K562 (cell line): ENCODE measurements around the gene CCKAR. TPM values are rescaled to one million over a fixed set of nuclear protein-coding genes. Genes with fewer than 3 reads are reported as not detected.

Experiments used
- ATAC-seq: fragments of 200-7000 bp; cut with Tn5 transposase; 3 replicates; pipeline ENCODE4 v1.9.1; 2020; ENCODE audit warnings: moderate library complexity
- BruUV-seq: library from RNA; stranded (reverse); fragments of 400-500 nt; replicated peaks from 2 replicates; lab custom pipeline; 2021; lab: Mats Ljungman, UMichigan
- CTCF ChIA-PET: fragments of 300-600 bp; formaldehyde crosslinking; extraction: SDS; loops from one replicate; lab custom pipeline; 2021; ENCODE audit warnings: low intra/inter-chr PET ratio; lab: Yijun Ruan, JAX
- POLR2A ChIA-PET: fragments of 300-600, 350-650 bp; sonication (Branson Sonifier 250); formaldehyde crosslinking; extraction: SDS; loops from one replicate; lab custom pipeline; 2021; ENCODE audit warnings: antibody characterized with exemption, inconsistent platforms; lab: Yijun Ruan, JAX
- DNase-seq, 4 experiments: peaks; one replicate each; pipeline versions ENCODE4 v3.0.0 to v3.0.0-alpha.2; 2011 to 2018; ENCODE audit warnings: low spot score in 3 of 4, mixed read lengths in 3 of 4; ENCODE audit errors: extremely low read depth in 1 of 4
- FAIRE-seq: peaks from 2 replicates; lab custom pipeline; 2011; peaks lifted over from hg19 to GRCh38; lab: Jason Lieb, UNC
- H2AFZ ChIP-seq: 2 replicates; pipeline ENCODE4 v1.6.0; 2011; ENCODE audit warnings: low read depth, low read length, control low read depth, inconsistent platforms
- H3K27ac ChIP-seq: fragments of 200-600 bp; 3 replicates; pipeline ENCODE4 v1.8.0; 2011; ENCODE audit warnings: low read depth, mild to moderate bottlenecking, control low read depth, inconsistent platforms, low read length, moderate library complexity, mixed read lengths; ENCODE audit errors: extremely low read depth
- H3K27me3 ChIP-seq, 2 experiments: fragments of 300-600 bp in 1 of 2; 2 replicates in 1 of 2; 3 replicates in 1 of 2; pipeline versions ENCODE4 v1.6.0 to v1.8.0; 2011; ENCODE audit warnings: inconsistent platforms in 2 of 2, low read length in 2 of 2, mild to moderate bottlenecking in 1 of 2, mixed read lengths in 1 of 2, moderate library complexity in 1 of 2; ENCODE audit not compliant: control insufficient read depth in 2 of 2, insufficient read depth in 2 of 2
- H3K36me3 ChIP-seq: fragments of 300-600 bp; 3 replicates; pipeline ENCODE4 v1.8.0; 2011; ENCODE audit warnings: mild to moderate bottlenecking, low read length, inconsistent platforms; ENCODE audit not compliant: control insufficient read depth, insufficient read depth
- H3K4me1 ChIP-seq, 2 experiments: fragments of 200-600 bp in 1 of 2; replicated peaks in 1 of 2; 2 replicates in 1 of 2; 3 replicates in 1 of 2; pipeline versions ENCODE4 v1.5.1 to v1.8.0; 2011; ENCODE audit warnings: inconsistent platforms in 2 of 2, low read length in 2 of 2, mild to moderate bottlenecking in 1 of 2, mixed read lengths in 1 of 2, moderate library complexity in 1 of 2; ENCODE audit not compliant: control insufficient read depth in 2 of 2, insufficient read depth in 2 of 2
- H3K4me2 ChIP-seq: 2 replicates; pipeline ENCODE4 v1.6.1; 2011; ENCODE audit warnings: low read length, control low read depth, inconsistent platforms, mixed read lengths; ENCODE audit not compliant: insufficient read depth
- H3K4me3 ChIP-seq: fragments of 200-600 bp; sonication (generic), shearing (Covaris generic); 2 replicates; pipeline ENCODE4 v1.5.1; 2016; ENCODE audit warnings: control low read depth, inconsistent platforms
- H3K79me2 ChIP-seq: fragments of 200-600 bp; 3 replicates; pipeline ENCODE4 v1.8.0; 2011; ENCODE audit warnings: low read length, inconsistent platforms; ENCODE audit not compliant: control insufficient read depth, insufficient read depth
- H3K9ac ChIP-seq, 2 experiments: 2 replicates each; pipeline versions ENCODE4 v1.6.0 to v1.6.1; 2011; ENCODE audit warnings: low read depth in 2 of 2, low read length in 2 of 2, control low read depth in 1 of 2, inconsistent platforms in 1 of 2, mild to moderate bottlenecking in 1 of 2, mixed read lengths in 1 of 2; ENCODE audit not compliant: insufficient read depth in 1 of 2
- H3K9me1 ChIP-seq: one replicate; pipeline ENCODE4 v1.6.0; 2011; ENCODE audit warnings: inconsistent platforms, mild to moderate bottlenecking, low read length, moderate library complexity; ENCODE audit not compliant: control insufficient read depth, insufficient read depth
- H3K9me3 ChIP-seq: replicated peaks from 2 replicates; pipeline ENCODE4 v1.5.1; 2011; ENCODE audit warnings: low read depth, low read length, inconsistent platforms; ENCODE audit not compliant: control insufficient read depth, insufficient read depth
- H4K20me1 ChIP-seq: replicated peaks from 2 replicates; pipeline ENCODE4 v1.6.1; 2011; ENCODE audit warnings: low read length, inconsistent platforms, mixed read lengths; ENCODE audit not compliant: control insufficient read depth, insufficient read depth
- ETV1 ChIP-seq: fragments of 450-650 bp; conservative IDR thresholded peaks from 2 replicates; pipeline ENCODE4 v1.6.1; 2016; ENCODE audit warnings: missing genetic modification characterization, control low read depth, low read depth, missing compliant biosample characterization
- MCM2 ChIP-seq: fragments of 450-650 bp; IDR thresholded peaks from 2 replicates; pipeline ENCODE4 v1.6.1; 2017; ENCODE audit warnings: low read depth, mild to moderate bottlenecking
- POLR2AphosphoS5 ChIP-seq: IDR thresholded peaks from 2 replicates; pipeline ENCODE4 v1.6.1; 2011; ENCODE audit warnings: mild to moderate bottlenecking, low read depth, low read length, moderate library complexity; ENCODE audit not compliant: control insufficient read depth, insufficient read depth
- RCOR1 ChIP-seq, 2 experiments: IDR thresholded peaks; 2 replicates each; pipeline ENCODE4 v1.6.1; 2012; ENCODE audit warnings: low read depth in 2 of 2, low read length in 2 of 2, borderline replicate concordance in 1 of 2, improper control_type of control experiment in 1 of 2
- WGBS: fragments of 100-300 bp; shearing (Covaris generic); methylation state at CpG from one replicate; pipeline ENCODE4 v1.1.6; 2016; ENCODE audit warnings: low coverage, mixed read lengths; ENCODE audit not compliant: insufficient coverage; ENCODE audit errors: missing lambda C conversion rate; 5-methylcytosine and 5-hydroxymethylcytosine counted together
- in situ Hi-C: fragments of 300-500 bp; cut with MboI; formaldehyde crosslinking; loops from 4 replicates; pipeline ENCODE4 v1.15.0; 2018; ENCODE audit warnings: inconsistent platforms, mixed read lengths
- intact Hi-C: fragments of 100-400 bp; cut with micrococcal nuclease; formaldehyde crosslinking; loops from 2 replicates; pipeline ENCODE4 v1.14.2; 2022
- polyA plus RNA-seq, 8 experiments: library from polyadenylated mRNA; depleted of rRNA in 4 of 8; stranded (reverse) in 5 of 8; unstranded in 3 of 8; fragments of >200 nt; fragmentation: Nextera tagmentation in 2 of 8; fragmentation: Illumina TruSeq in 1 of 8; extraction: Ambion mirVana in 2 of 8; extraction: Trizol in 1 of 8; gene quantifications; 2 replicates each; pipeline versions ENCODE4 v1.2.1 to v1.2.3, GENCODE V29; 2011 to 2014; ENCODE audit warnings: inconsistent platforms in 1 of 8, missing spikeins in 1 of 8
- total RNA-seq, 7 experiments: library from RNA; depleted of rRNA in 6 of 7; stranded (reverse); fragments of >200 nt in 6 of 7; fragmentation: Illumina TruSeq in 2 of 7; extraction: Trizol in 2 of 7; gene quantifications; 2 replicates each; pipeline versions ENCODE4 v1.2.1 to v1.2.3, GENCODE V29; 2011 to 2021; ENCODE audit warnings: low replicate concordance in 1 of 7

CCKAR gene
- total and polyA plus RNA-seq, 9 of the 15 experiments (the other 6 are each of a cell fraction or from before 2014, with no cell fraction given) = not detected

DNA sequence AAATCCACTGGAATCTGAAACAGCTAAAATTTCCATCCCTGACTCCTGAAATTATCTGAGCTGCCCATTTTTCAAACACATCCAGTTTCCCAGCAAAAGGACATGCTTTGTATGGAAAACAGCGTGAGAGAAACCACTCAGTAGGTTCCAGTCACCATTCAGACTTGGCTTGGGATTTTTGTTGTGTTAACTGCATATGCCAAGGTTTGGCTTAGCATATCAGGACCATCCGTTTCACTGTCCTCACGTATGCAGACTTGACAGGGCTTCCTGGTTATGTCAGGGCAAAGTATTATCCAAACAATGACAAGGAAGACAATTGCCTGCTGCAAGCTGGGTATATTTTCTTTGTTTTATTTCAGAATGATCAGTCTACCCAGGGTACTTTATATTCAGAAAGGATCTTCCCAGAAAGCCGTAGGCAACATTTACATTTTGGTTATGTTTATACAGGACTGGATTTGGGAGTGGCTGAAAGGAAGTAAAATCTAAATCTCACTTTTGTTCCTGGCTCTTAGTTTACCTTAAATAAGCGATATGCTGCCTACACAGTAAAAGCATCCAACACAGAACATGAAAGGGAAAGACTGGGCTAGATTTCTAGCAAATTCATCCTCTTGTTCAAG is 41.3 kb upstream of the CCKAR start (continued):
- TF ChIP-seq MCM2 = no peak

DNA sequence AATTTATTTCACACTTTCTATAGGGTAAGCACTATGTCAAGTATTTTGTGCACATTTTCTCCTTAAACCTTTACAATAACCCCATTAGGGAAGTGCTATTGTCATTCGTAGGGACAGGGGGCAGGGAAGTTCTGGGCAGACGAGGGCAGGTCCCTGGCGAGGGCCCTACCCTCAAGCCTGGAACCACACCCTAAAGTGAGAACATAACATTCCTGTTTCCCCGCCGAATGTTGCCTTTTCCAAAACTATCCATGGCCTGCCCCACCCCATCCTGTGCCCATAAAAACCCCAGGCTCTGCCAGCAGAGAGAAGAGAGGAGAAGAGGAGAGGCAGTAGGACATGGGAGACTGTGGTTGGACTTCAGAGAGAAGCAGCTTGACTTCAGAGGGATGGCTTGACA is 39.8 kb upstream of the CCKAR start:
- no peak overlapping the region for H3K27ac ChIP-seq
- no peaks in the 10 kb centered on the region for H3K79me2 ChIP-seq
- FAIRE-seq (no peak), DNase-seq (no peak), ATAC-seq (no peak)
- H3K27me3 ChIP-seq = peaks cover 14 to 22% of the 10 kb centered on the region in 2 experiments
- H3K4me2 ChIP-seq = no peak overlapping the region
- ChIA-PET CTCF (no interaction called here), POLR2A (no interaction called here)
- no peaks in the 10 kb centered on the region; the same call in 1 of the 2 replicates for H4K20me1 ChIP-seq
- no peaks in the 10 kb centered on the region for H3K4me1 ChIP-seq
- H3K36me3 ChIP-seq = no peaks in the 10 kb centered on the region
- no peaks in the 10 kb centered on the region for H3K9me3 ChIP-seq
- intact Hi-C loops (no loop called here), in situ Hi-C loops (no loop called here)
- no peak overlapping the region for H3K9ac ChIP-seq
- WGBS = 12% methylated on average over 5 of the region's 5 CpGs
- no peak overlapping the region for H3K4me3 ChIP-seq
- no TSS peak for BruUV-seq
- no peaks in the 10 kb centered on the region for H3K9me1 ChIP-seq
- TF ChIP-seq RCOR1 (IDR thresholded peaks at IDR 0.05; ENCODE audit: borderline replicate concordance in 1 of 2, low read depth in 2 of 2, low read length in 2 of 2) (no peak), POLR2AphosphoS5 (no peak), ETV1 (no peak)
- H2AFZ ChIP-seq = no peak overlapping the region
